ENCODE results near the gene FAM53B. TPM values are rescaled to one million over a fixed set of nuclear protein-coding genes. Genes with fewer than 3 reads are reported as not detected.

FAM53B gene
- total RNA-seq, 4 donors from 2014 or later, result 140 to 253 (median 192) TPM

DNA sequence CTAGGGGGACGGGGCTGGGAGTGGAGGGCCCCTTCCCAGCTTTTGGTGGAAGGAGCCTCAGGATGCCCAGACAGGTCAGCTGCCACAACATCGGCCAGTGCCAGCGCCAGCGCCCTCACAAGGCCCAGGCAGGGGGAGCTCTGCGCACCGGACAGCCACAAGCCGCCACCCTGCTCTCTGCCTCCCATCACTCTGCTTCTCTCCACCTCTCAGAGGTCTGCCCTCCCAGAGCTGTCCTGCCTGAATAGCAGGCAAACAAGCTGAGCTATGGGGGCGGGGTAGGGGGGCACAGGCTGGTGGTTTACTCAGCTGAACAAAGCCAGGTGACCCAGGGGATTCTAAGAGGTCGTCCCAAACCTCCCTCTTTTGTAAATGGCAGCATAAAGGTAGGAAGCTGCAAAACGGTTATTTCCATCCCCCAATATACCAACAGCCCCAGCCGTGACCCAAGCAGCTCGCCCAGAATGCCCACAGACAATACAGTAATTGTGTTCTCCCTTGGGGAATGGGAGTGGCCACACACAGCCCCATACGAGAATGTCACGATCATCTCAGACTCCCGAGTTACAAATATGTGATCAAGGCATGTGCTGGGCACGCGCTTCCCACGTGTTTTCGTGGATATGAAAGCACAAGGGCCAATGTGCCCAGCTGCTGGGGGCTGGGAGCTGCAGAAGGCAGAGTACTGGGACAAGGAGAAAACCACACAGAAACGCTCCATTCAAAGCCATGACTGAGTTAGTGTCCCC, 19.7 kb downstream of the FAM53B start:
- Histone ChIP-seq H3K27me3 (no peaks in the 10 kb centered on the region), H3K9me3 (no peaks in the 10 kb centered on the region), H3K27ac (peak overlapping the region; percentile 92 to 97 (median 92)), H3K36me3 (no peaks in the 10 kb centered on the region), H3K4me3 (no peak overlapping the region), H3K4me1 (peaks cover 99% of the 10 kb centered on the region in 2 donors)
- intact Hi-C loops (cut with DNase I; ENCODE audit: low total_unique reads), result no loop called here
- in situ Hi-C loops (cut with MboI; ENCODE audit: low sequenced_read_pairs in 4 of 4), result loop anchor here in 2 of 4 donors (25.0 kb wide), 2 partner anchors 87 to 187 kb away; no protein-coding TSS in a partner anchor
- TF ChIP-seq POLR2A (IDR thresholded peaks at IDR 0.05), result no peak
- TF ChIP-seq, protein P1, sequence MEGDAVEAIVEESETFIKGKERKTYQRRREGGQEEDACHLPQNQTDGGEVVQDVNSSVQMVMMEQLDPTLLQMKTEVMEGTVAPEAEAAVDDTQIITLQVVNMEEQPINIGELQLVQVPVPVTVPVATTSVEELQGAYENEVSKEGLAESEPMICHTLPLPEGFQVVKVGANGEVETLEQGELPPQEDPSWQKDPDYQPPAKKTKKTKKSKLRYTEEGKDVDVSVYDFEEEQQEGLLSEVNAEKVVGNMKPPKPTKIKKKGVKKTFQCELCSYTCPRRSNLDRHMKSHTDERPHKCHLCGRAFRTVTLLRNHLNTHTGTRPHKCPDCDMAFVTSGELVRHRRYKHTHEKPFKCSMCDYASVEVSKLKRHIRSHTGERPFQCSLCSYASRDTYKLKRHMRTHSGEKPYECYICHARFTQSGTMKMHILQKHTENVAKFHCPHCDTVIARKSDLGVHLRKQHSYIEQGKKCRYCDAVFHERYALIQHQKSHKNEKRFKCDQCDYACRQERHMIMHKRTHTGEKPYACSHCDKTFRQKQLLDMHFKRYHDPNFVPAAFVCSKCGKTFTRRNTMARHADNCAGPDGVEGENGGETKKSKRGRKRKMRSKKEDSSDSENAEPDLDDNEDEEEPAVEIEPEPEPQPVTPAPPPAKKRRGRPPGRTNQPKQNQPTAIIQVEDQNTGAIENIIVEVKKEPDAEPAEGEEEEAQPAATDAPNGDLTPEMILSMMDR (IDR thresholded peaks at IDR 0.05 in 4 of 5, conservative IDR thresholded peaks at IDR 0.05 in 1 of 5), result no peak
- peak in 1 of 2 donors; percentile 68 for DNase-seq
- ATAC-seq, result peak in 1 of 2 donors; percentile 4

DNA sequence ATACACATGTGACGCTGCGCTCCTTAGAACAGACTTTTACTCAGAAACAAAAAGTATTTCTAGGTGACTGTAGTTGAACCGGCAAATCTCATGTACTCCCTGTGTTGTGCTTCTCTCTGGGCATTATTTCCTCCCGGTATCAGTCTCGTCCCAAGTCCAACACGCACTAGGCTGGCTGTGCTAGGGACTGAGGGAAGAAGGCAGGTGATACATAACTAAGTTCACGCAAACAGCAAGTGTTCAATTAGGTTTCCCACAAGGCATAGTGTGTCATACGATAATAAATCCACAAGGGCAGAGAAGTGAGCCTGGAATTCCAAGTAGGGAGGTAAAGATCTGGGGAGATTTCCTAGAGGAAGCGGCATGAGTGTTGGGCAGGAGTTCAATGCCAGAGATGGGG, 20.4 kb downstream of the FAM53B start:
- no peak for DNase-seq
- intact Hi-C loops (cut with DNase I; ENCODE audit: low total_unique reads), result no loop called here
- Histone ChIP-seq H3K4me3 (no peak overlapping the region), H3K27me3 (no peaks in the 10 kb centered on the region), H3K9me3 (no peaks in the 10 kb centered on the region), H3K4me1 (peaks cover 99% of the 10 kb centered on the region in 2 donors), H3K27ac (peak overlapping the region; percentile 92 to 97 (median 92)), H3K36me3 (no peaks in the 10 kb centered on the region)
- ATAC-seq, result no peak
- in situ Hi-C loops (cut with MboI; ENCODE audit: low sequenced_read_pairs in 4 of 4), result no loop called here
- TF ChIP-seq, protein P1 (IDR thresholded peaks at IDR 0.05 in 4 of 5, conservative IDR thresholded peaks at IDR 0.05 in 1 of 5), result peak in 1 of 5 experiments; percentile 18
- no peak for TF ChIP-seq POLR2A (IDR thresholded peaks at IDR 0.05)

DNA sequence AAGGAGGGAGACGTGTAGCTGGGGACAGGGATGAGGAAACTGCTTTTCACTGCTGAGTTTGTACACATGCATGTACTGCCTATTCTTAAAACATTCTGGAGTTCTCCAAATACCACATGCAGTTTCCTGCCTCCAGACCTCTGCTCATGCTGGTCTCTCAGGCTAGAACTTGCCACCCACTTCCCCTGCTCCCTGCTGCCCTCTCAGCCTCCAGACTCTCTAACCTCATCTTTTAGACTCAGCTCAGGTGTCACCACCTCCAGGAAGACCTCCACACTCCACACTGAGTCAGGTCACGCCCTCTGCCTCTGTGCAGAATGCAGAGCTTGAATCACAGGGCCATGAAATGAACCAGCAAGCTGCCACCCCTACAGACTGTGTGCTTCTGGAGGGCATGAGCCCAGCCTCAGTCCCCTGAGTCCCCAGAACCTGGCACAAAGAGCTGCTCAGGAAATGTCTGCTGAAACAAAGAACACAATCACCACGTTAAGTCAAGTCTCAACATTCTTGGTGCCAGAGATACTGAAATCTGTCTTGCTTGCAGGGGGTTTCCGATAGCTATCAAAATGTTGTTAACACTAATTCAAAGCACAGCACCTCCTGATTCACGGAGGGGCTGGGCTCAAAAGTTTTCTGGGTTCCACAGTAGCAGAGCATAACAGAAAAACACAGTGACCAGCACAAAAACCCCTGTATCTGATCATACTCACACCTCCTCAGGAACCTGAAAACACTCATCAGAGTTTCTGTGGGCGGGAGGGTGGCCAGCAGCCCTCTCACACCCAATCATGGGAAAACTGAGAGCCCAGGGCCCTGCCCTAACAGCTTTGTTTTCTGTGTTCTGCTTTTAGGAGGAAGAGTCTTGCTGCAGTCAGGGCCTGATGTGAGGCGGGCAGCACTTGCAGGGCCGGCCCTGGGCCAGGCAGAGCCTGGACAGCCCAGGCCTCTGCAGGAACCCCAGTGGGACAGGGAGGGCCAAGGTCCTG, 21.1 kb downstream of the FAM53B start:
- intact Hi-C loops (cut with DNase I; ENCODE audit: low total_unique reads) (no loop called here), in situ Hi-C loops (cut with MboI; ENCODE audit: low sequenced_read_pairs in 4 of 4) (no loop called here)
- Histone ChIP-seq H3K27ac (peak overlapping the region; percentile 92 to 97 (median 92)), H3K4me1 (peaks cover 99% of the 10 kb centered on the region in 2 donors), H3K27me3 (no peaks in the 10 kb centered on the region), H3K4me3 (no peak overlapping the region), H3K9me3 (no peaks in the 10 kb centered on the region), H3K36me3 (no peaks in the 10 kb centered on the region)
- ATAC-seq (peak in 1 of 2 donors; percentile 2), DNase-seq (no peak)
- TF ChIP-seq POLR2A (IDR thresholded peaks at IDR 0.05), result peak in 1 of 2 donors; percentile 7
- TF ChIP-seq, protein P1 (IDR thresholded peaks at IDR 0.05 in 4 of 5, conservative IDR thresholded peaks at IDR 0.05 in 1 of 5), result no peak

DNA sequence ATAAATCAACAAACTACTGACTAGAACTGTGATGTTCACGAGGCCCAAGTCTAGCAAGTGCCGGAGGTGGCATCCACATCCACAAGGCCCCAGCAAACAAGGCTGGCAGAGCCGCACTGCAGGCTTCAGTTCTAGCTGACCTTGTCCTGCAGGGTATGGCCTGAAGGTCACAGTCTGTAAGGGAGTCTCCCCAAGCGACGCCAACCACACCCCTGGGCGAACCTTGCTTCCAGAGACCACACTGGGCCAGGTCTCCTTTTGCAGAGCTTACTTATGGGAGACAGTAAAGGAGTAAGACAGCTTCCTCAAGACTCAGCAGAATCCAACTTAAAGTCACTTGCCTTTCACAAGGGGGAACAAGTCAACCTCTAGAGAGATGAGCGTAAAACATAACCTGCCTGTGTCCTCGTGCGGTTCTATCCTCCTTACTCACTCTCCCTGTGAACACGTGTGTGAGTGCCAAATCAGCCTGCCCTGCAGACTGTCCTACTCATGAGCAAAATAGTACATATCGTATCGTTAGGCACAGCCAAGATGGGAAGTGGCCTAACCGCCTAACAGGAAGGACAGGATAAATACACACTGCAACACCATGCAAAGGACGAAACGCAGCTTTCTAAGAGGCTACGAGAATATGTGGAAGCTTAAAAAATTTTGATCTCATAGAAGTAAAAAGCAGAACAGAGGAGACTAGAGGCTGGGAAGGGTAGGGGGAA, 22.7 kb downstream of the FAM53B start:
- Histone ChIP-seq H3K4me1 (peaks cover 97% of the 10 kb centered on the region in 2 donors), H3K9me3 (no peaks in the 10 kb centered on the region), H3K27me3 (no peaks in the 10 kb centered on the region), H3K36me3 (no peaks in the 10 kb centered on the region), H3K27ac (peak overlapping the region; percentile 92 to 97 (median 92)), H3K4me3 (no peak overlapping the region)
- ATAC-seq (peak; percentile 85 to 87), DNase-seq (peak; percentile 93 to 94)
- in situ Hi-C loops (cut with MboI; ENCODE audit: low sequenced_read_pairs in 4 of 4) (no loop called here), intact Hi-C loops (cut with DNase I; ENCODE audit: low total_unique reads) (loop anchor here (2.0 kb wide), 3 partner anchors 17 to 29 kb away; no protein-coding TSS in a partner anchor)
- TF ChIP-seq, protein P1 (IDR thresholded peaks at IDR 0.05 in 4 of 5, conservative IDR thresholded peaks at IDR 0.05 in 1 of 5), result no peak
- peak; percentile 64 to 75 for TF ChIP-seq POLR2A (IDR thresholded peaks at IDR 0.05)

Data from gastrocnemius medialis (tissue), 4 donors.